ENCODE data around the gene GCNA.

GRCh38 chrX:71549986-71550385, 28.3 kb upstream of the GCNA start:
- no peak for TF ChIP-seq POLR2A (IDR thresholded peaks at IDR 0.05)
- no peak for TF ChIP-seq CTCF (IDR thresholded peaks at IDR 0.05)
- no peak for TF ChIP-seq EP300 (IDR thresholded peaks at IDR 0.05)
